Immature natural killer cell (primary cell): ENCODE results near the gene DOK1. TPM values are rescaled to one million over a fixed set of nuclear protein-coding genes. Genes with fewer than 3 reads are reported as not detected.

Source experiments
- DNase-seq, 3 donors: peaks; one replicate each; pipeline ENCODE4 v3.0.0; 2022; ENCODE audit warnings: mixed read lengths in 1 of 3
- H3K27ac Mint-ChIP-seq, 6 donors: one replicate each; pipeline ENCODE4 v1.8.0; 2020; ENCODE audit warnings: mixed read lengths in 6 of 6, mild to moderate bottlenecking in 5 of 6, inconsistent platforms in 4 of 6, moderate library complexity in 3 of 6
- H3K27me3 Mint-ChIP-seq, 3 donors: one replicate each; pipeline ENCODE4 v1.8.0; 2020 to 2021; ENCODE audit warnings: low read depth in 3 of 3, mild to moderate bottlenecking in 3 of 3, mixed read lengths in 3 of 3, moderate library complexity in 3 of 3, inconsistent platforms in 1 of 3
- H3K36me3 Mint-ChIP-seq, 3 donors: one replicate each; pipeline ENCODE4 v1.8.0; 2020; ENCODE audit warnings: mixed read lengths in 3 of 3, inconsistent platforms in 2 of 3, mild to moderate bottlenecking in 2 of 3
- H3K4me1 Mint-ChIP-seq, 2 donors: one replicate each; pipeline ENCODE4 v1.8.0; 2020; ENCODE audit warnings: inconsistent platforms in 2 of 2, mild to moderate bottlenecking in 2 of 2, mixed read lengths in 2 of 2, moderate library complexity in 1 of 2
- H3K4me3 Mint-ChIP-seq, 5 donors: one replicate each; pipeline ENCODE4 v1.8.0; 2020; ENCODE audit warnings: mild to moderate bottlenecking in 5 of 5, mixed read lengths in 5 of 5, inconsistent platforms in 3 of 5, moderate library complexity in 3 of 5
- H3K9me3 Mint-ChIP-seq, 6 donors: one replicate each; pipeline ENCODE4 v1.8.0; 2020; ENCODE audit warnings: mild to moderate bottlenecking in 6 of 6, mixed read lengths in 6 of 6, inconsistent platforms in 4 of 6, moderate library complexity in 3 of 6
- polyA plus RNA-seq, 3 donors: library from polyadenylated mRNA; unstranded; fragments of 300-500 nt; fragmentation: Illumina TruSeq; gene quantifications; one replicate each; pipeline ENCODE4 v1.2.3, GENCODE V29; 2021

DOK1 gene
- polyA plus RNA-seq, 3 donors from 2014 or later: 18.4 to 42.7 (median 28.4) TPM

- no peak for DNase-seq
- peak overlapping the region in 4 of 5 donors; percentile 38 to 62 (median 44) for H3K4me3 Mint-ChIP-seq
- no peaks in the 10 kb centered on the region for H3K9me3 Mint-ChIP-seq
- no peak overlapping the region for H3K27ac Mint-ChIP-seq
- H3K4me1 Mint-ChIP-seq: peaks cover 6% of the 10 kb centered on the region in 2 donors
- peaks cover 0 to 3% (median 0%) of the 10 kb centered on the region in 3 donors for H3K36me3 Mint-ChIP-seq
- H3K27me3 Mint-ChIP-seq: peaks cover 14 to 33% (median 32%) of the 10 kb centered on the region in 3 donors
Measured at GRCh38 chr2:74548285-74548899, 6.1 kb upstream of the DOK1 start.

GRCh38 chr2:74548900-74549826 is 5.4 kb upstream of the DOK1 start:
- DNase-seq: no peak
- Mint-ChIP-seq H3K27me3 (peaks cover 14 to 38% (median 35%) of the 10 kb centered on the region in 3 donors), H3K4me1 (peaks cover 6 to 7% of the 10 kb centered on the region in 2 donors), H3K4me3 (peak overlapping the region in 2 of 5 donors; percentile 22 to 39), H3K36me3 (peaks cover 0 to 3% (median 0%) of the 10 kb centered on the region in 3 donors), H3K9me3 (no peaks in the 10 kb centered on the region), H3K27ac (no peak overlapping the region)

- Mint-ChIP-seq H3K36me3 (peaks cover 0 to 3% (median 0%) of the 10 kb centered on the region in 3 donors), H3K9me3 (no peaks in the 10 kb centered on the region), H3K27ac (no peak overlapping the region), H3K4me3 (no peak overlapping the region), H3K4me1 (peaks cover 8 to 13% of the 10 kb centered on the region in 2 donors), H3K27me3 (peaks cover 16 to 46% (median 43%) of the 10 kb centered on the region in 3 donors)
- DNase-seq: no peak
Measured at GRCh38 chr2:74550231-74550630, 4.3 kb upstream of the DOK1 start.

- Mint-ChIP-seq H3K27ac (peak overlapping the region in 1 of 6 donors; percentile 4), H3K4me1 (peaks cover 20 to 23% of the 10 kb centered on the region in 2 donors), H3K9me3 (no peaks in the 10 kb centered on the region), H3K27me3 (peaks cover 13 to 46% (median 41%) of the 10 kb centered on the region in 3 donors), H3K36me3 (peaks cover 0 to 3% (median 0%) of the 10 kb centered on the region in 3 donors), H3K4me3 (no peak overlapping the region)
- DNase-seq: no peak
Measured at GRCh38 chr2:74551530-74551929, 3.0 kb upstream of the DOK1 start.

GRCh38 chr2:74551942-74552913 is 2.3 kb upstream of the DOK1 start:
- peak overlapping the region; percentile 56 to 76 (median 73) for H3K4me3 Mint-ChIP-seq
- H3K36me3 Mint-ChIP-seq: peaks cover 0 to 2% (median 0%) of the 10 kb centered on the region in 3 donors
- peaks cover 20 to 23% of the 10 kb centered on the region in 2 donors for H3K4me1 Mint-ChIP-seq
- H3K9me3 Mint-ChIP-seq: no peaks in the 10 kb centered on the region
- no peak for DNase-seq
- peak overlapping the region; percentile 4 to 87 (median 78) for H3K27ac Mint-ChIP-seq
- H3K27me3 Mint-ChIP-seq: peaks cover 11 to 45% (median 41%) of the 10 kb centered on the region in 3 donors

GRCh38 chr2:74552914-74553811 is 1.4 kb upstream of the DOK1 start:
- DNase-seq: no peak
- peak overlapping the region; percentile 71 to 81 (median 76) for H3K4me3 Mint-ChIP-seq
- no peaks in the 10 kb centered on the region for H3K36me3 Mint-ChIP-seq
- H3K27me3 Mint-ChIP-seq: peaks cover 11 to 40% (median 36%) of the 10 kb centered on the region in 3 donors
- no peaks in the 10 kb centered on the region for H3K9me3 Mint-ChIP-seq
- peak overlapping the region; percentile 42 to 92 (median 79) for H3K27ac Mint-ChIP-seq
- H3K4me1 Mint-ChIP-seq: peaks cover 18 to 22% of the 10 kb centered on the region in 2 donors

- Mint-ChIP-seq H3K36me3 (no peaks in the 10 kb centered on the region), H3K9me3 (no peaks in the 10 kb centered on the region), H3K4me3 (peak overlapping the region; percentile 95 to 97 (median 96)), H3K4me1 (peaks cover 15 to 19% of the 10 kb centered on the region in 2 donors), H3K27ac (peak overlapping the region; percentile 86 to 96 (median 92)), H3K27me3 (peaks cover 7 to 32% (median 30%) of the 10 kb centered on the region in 3 donors)
- peak; percentile 46 to 52 (median 50) for DNase-seq
Measured at GRCh38 chr2:74554820-74555531, 456 bp downstream of the DOK1 start.

- no peak for DNase-seq
- Mint-ChIP-seq H3K36me3 (no peaks in the 10 kb centered on the region), H3K4me3 (peak overlapping the region; percentile 95 to 97 (median 96)), H3K27me3 (peaks cover 4 to 29% (median 29%) of the 10 kb centered on the region in 3 donors), H3K27ac (peak overlapping the region; percentile 86 to 96 (median 92)), H3K4me1 (peaks cover 20 to 22% of the 10 kb centered on the region in 2 donors), H3K9me3 (no peaks in the 10 kb centered on the region)
Measured at GRCh38 chr2:74555610-74556103, 1.1 kb downstream of the DOK1 start.

- DNase-seq: no peak
- Mint-ChIP-seq H3K27ac (peak overlapping the region; percentile 57 to 93 (median 79)), H3K9me3 (no peaks in the 10 kb centered on the region), H3K27me3 (peaks cover 4 to 29% (median 27%) of the 10 kb centered on the region in 3 donors), H3K36me3 (no peaks in the 10 kb centered on the region), H3K4me1 (peaks cover 20 to 22% of the 10 kb centered on the region in 2 donors), H3K4me3 (peak overlapping the region; percentile 95 to 97 (median 96))
Measured at GRCh38 chr2:74556159-74556558, 1.6 kb downstream of the DOK1 start.

GRCh38 chr2:74556831-74557370 is 2.4 kb downstream of the DOK1 start:
- Mint-ChIP-seq H3K27ac (peak overlapping the region in 4 of 6 donors; percentile 32 to 78 (median 54)), H3K9me3 (no peaks in the 10 kb centered on the region), H3K4me1 (peaks cover 20 to 22% of the 10 kb centered on the region in 2 donors), H3K27me3 (peaks cover 4 to 26% (median 23%) of the 10 kb centered on the region in 3 donors), H3K4me3 (peak overlapping the region in 3 of 5 donors; percentile 5 to 95 (median 46)), H3K36me3 (no peaks in the 10 kb centered on the region)
- DNase-seq: no peak
